NCI-H82 treated with DMSO at 0.1 percent for 48 hours (cell line): ENCODE data around the gene SRGAP2.
"Not testable (repeated sequence)": the region's sequence is repeated elsewhere in the genome, so short reads cannot be mapped to it uniquely, and the experiment has no call there.

Source experiments
- DNase-seq: peaks from one replicate; lab custom pipeline; 2025; ENCODE audit not compliant: unreplicated experiment; lab: John Stamatoyannopoulos, UW

The SRGAP2 gene

GRCh38 chr1:206246129-206246886, 43.0 kb downstream of the SRGAP2 start:
- DNase-seq: not testable (repeated sequence)

- DNase-seq: not testable (repeated sequence)
Observed at GRCh38 chr1:206250953-206251681, 47.8 kb downstream of the SRGAP2 start.

- DNase-seq: not testable (repeated sequence)
Observed at GRCh38 chr1:206252680-206253335, 49.5 kb downstream of the SRGAP2 start.
